A673 (cell line): Measurements from ENCODE around the gene TBCD.

Experiments used
- EZH2 ChIP-seq: fragments of 200-600 bp; sonication (generic); IDR thresholded peaks from 2 replicates; pipeline ENCODE4 v1.6.1; 2017; ENCODE audit warnings: borderline replicate concordance, low read depth, mild to moderate bottlenecking, mixed read lengths, antibody characterized with exemption, low read length; ENCODE audit not compliant: poor library complexity, severe bottlenecking
- TF ChIP-seq, protein P1 (sequence below): fragments of 300-800, 200-600 bp; sonication (generic); conservative IDR thresholded peaks from 2 replicates; pipeline ENCODE4 v1.5.1; 2017; ENCODE audit warnings: low read depth, mild to moderate bottlenecking, antibody characterized with exemption, low read length, moderate library complexity, mixed read lengths

DNA sequence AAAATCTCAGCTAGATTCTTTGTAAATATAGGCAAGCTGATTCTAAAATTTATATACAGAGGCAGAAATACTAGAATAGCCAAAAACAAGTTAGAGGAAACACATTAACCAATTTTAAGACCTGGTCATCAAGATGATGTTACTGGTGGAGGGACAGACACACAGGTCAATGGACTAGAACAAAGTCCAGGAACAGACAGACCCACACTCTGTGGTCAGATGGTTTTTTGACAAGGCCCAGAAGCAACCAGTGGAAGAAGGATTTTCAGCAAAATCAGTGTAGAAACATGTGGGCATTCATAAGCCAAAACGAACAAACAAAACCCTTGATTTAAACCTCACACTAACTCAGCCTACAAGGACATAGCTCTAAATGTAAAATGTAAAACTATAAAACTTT lies 227.9 kb downstream of the TBCD start:
- TF ChIP-seq, protein P1, sequence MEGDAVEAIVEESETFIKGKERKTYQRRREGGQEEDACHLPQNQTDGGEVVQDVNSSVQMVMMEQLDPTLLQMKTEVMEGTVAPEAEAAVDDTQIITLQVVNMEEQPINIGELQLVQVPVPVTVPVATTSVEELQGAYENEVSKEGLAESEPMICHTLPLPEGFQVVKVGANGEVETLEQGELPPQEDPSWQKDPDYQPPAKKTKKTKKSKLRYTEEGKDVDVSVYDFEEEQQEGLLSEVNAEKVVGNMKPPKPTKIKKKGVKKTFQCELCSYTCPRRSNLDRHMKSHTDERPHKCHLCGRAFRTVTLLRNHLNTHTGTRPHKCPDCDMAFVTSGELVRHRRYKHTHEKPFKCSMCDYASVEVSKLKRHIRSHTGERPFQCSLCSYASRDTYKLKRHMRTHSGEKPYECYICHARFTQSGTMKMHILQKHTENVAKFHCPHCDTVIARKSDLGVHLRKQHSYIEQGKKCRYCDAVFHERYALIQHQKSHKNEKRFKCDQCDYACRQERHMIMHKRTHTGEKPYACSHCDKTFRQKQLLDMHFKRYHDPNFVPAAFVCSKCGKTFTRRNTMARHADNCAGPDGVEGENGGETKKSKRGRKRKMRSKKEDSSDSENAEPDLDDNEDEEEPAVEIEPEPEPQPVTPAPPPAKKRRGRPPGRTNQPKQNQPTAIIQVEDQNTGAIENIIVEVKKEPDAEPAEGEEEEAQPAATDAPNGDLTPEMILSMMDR, result no peak
- no peak for TF ChIP-seq EZH2
